ENCODE data around the gene IRAK4. TPM values are rescaled to one million over a fixed set of nuclear protein-coding genes. Genes with fewer than 3 reads are reported as not detected.

The IRAK4 gene
- total RNA-seq, 1 donor from 2014 or later, result 9.9 TPM

- no peak for TF ChIP-seq EZH2 (IDR thresholded peaks at IDR 0.05; ENCODE audit: insufficient read depth, low read length)
- Mint-ChIP-seq H3K4me1 (ENCODE audit: low read depth, unreplicated experiment) (no peaks in the 10 kb centered on the region), H3K9me3 (ENCODE audit: unreplicated experiment) (peaks cover 2% of the 10 kb centered on the region), H3K36me3 (ENCODE audit: low read depth, unreplicated experiment) (peaks cover 2% of the 10 kb centered on the region), H3K27me3 (ENCODE audit: low read depth, unreplicated experiment) (no peaks in the 10 kb centered on the region), H3K4me3 (ENCODE audit: unreplicated experiment) (no peak overlapping the region), H3K27ac (ENCODE audit: unreplicated experiment) (no peak overlapping the region)
- Histone ChIP-seq H3K4me1 (ENCODE audit: insufficient read depth, low read length) (no peaks in the 10 kb centered on the region), H2AFZ (ENCODE audit: low read depth, low read length) (no peak overlapping the region), H4K20me1 (ENCODE audit: insufficient read depth, low read length) (no peaks in the 10 kb centered on the region), H3K27ac (ENCODE audit: low read depth, low read length) (no peak overlapping the region), H3K9me3 (ENCODE audit: insufficient read depth, low read depth, low read length) (no peaks in the 10 kb centered on the region), H3K27me3 (ENCODE audit: insufficient read depth, low read length) (no peaks in the 10 kb centered on the region), H3K79me2 (ENCODE audit: insufficient read depth, low read length) (no peaks in the 10 kb centered on the region), H3K36me3 (ENCODE audit: insufficient read depth, low read length) (no peaks in the 10 kb centered on the region), H3K4me2 (ENCODE audit: low read length) (no peak overlapping the region), H3K9ac (ENCODE audit: low read length) (no peak overlapping the region), H3K4me3 (ENCODE audit: insufficient read depth, low read depth, low read length) (no peak overlapping the region)
- no peak for FAIRE-seq
- DNase-seq (ENCODE audit: low read depth), result no peak
Observed at GRCh38 chr12:43728698-43729097, 30.1 kb upstream of the IRAK4 start.

- no peak for FAIRE-seq
- TF ChIP-seq CTCF (IDR thresholded peaks at IDR 0.05; ENCODE audit: insufficient read depth, low read depth, low read length) (no peak), EZH2 (IDR thresholded peaks at IDR 0.05; ENCODE audit: insufficient read depth, low read length) (no peak)
- H2AFZ ChIP-seq (ENCODE audit: low read depth, low read length), result no peak overlapping the region
- Mint-ChIP-seq H3K27me3 (ENCODE audit: low read depth, unreplicated experiment) (no peaks in the 10 kb centered on the region), H3K4me3 (ENCODE audit: unreplicated experiment) (no peak overlapping the region), H3K4me1 (ENCODE audit: low read depth, unreplicated experiment) (no peaks in the 10 kb centered on the region), H3K9me3 (ENCODE audit: unreplicated experiment) (peaks cover 2% of the 10 kb centered on the region), H3K36me3 (ENCODE audit: low read depth, unreplicated experiment) (peaks cover 2% of the 10 kb centered on the region), H3K27ac (ENCODE audit: unreplicated experiment) (no peak overlapping the region)
- H3K27me3 ChIP-seq (ENCODE audit: insufficient read depth, low read length), result no peaks in the 10 kb centered on the region
- DNase-seq (ENCODE audit: low read depth), result no peak
- no peak overlapping the region for H3K4me2 ChIP-seq (ENCODE audit: low read length)
- H4K20me1 ChIP-seq (ENCODE audit: insufficient read depth, low read length), result no peaks in the 10 kb centered on the region
- no peak overlapping the region for H3K27ac ChIP-seq (ENCODE audit: low read depth, low read length)
- no peak overlapping the region for H3K9ac ChIP-seq (ENCODE audit: low read length)
- no peaks in the 10 kb centered on the region for H3K4me1 ChIP-seq (ENCODE audit: insufficient read depth, low read length)
- no peak overlapping the region for H3K4me3 ChIP-seq (ENCODE audit: insufficient read depth, low read depth, low read length)
- H3K36me3 ChIP-seq (ENCODE audit: insufficient read depth, low read length), result peaks cover 9% of the 10 kb centered on the region
- H3K79me2 ChIP-seq (ENCODE audit: insufficient read depth, low read length), result no peaks in the 10 kb centered on the region
- no peaks in the 10 kb centered on the region for H3K9me3 ChIP-seq (ENCODE audit: insufficient read depth, low read depth, low read length)
Observed at GRCh38 chr12:43730283-43730682, 28.5 kb upstream of the IRAK4 start.

- Histone ChIP-seq H3K36me3 (ENCODE audit: insufficient read depth, low read length) (peaks cover 12% of the 10 kb centered on the region), H3K4me2 (ENCODE audit: low read length) (no peak overlapping the region), H3K27ac (ENCODE audit: low read depth, low read length) (no peak overlapping the region), H3K4me3 (ENCODE audit: insufficient read depth, low read depth, low read length) (no peak overlapping the region), H4K20me1 (ENCODE audit: insufficient read depth, low read length) (no peaks in the 10 kb centered on the region), H3K4me1 (ENCODE audit: insufficient read depth, low read length) (peaks cover 12% of the 10 kb centered on the region), H3K9ac (ENCODE audit: low read length) (no peak overlapping the region), H3K27me3 (ENCODE audit: insufficient read depth, low read length) (no peaks in the 10 kb centered on the region), H3K9me3 (ENCODE audit: insufficient read depth, low read depth, low read length) (no peaks in the 10 kb centered on the region), H2AFZ (ENCODE audit: low read depth, low read length) (no peak overlapping the region), H3K79me2 (ENCODE audit: insufficient read depth, low read length) (no peaks in the 10 kb centered on the region)
- peaks cover 7% of the 10 kb centered on the region for H3K4me1 Mint-ChIP-seq (ENCODE audit: low read depth, unreplicated experiment)
- no peaks in the 10 kb centered on the region for H3K36me3 Mint-ChIP-seq (ENCODE audit: low read depth, unreplicated experiment)
- TF ChIP-seq EZH2 (IDR thresholded peaks at IDR 0.05; ENCODE audit: insufficient read depth, low read length) (no peak), CTCF (IDR thresholded peaks at IDR 0.05; ENCODE audit: insufficient read depth, low read depth, low read length) (no peak)
- DNase-seq (ENCODE audit: low read depth) (no peak), FAIRE-seq (no peak)
- no peaks in the 10 kb centered on the region for H3K27me3 Mint-ChIP-seq (ENCODE audit: low read depth, unreplicated experiment)
- peak overlapping the region; percentile 1 for H3K4me3 Mint-ChIP-seq (ENCODE audit: unreplicated experiment)
- no peak overlapping the region for H3K27ac Mint-ChIP-seq (ENCODE audit: unreplicated experiment)
- H3K9me3 Mint-ChIP-seq (ENCODE audit: unreplicated experiment), result no peaks in the 10 kb centered on the region
Observed at GRCh38 chr12:43733687-43734086, 25.1 kb upstream of the IRAK4 start.

All from astrocyte (in vitro differentiated cells and primary cell).